SU-DHL-6 (cell line): Measurements from ENCODE around the gene ZNF107.

Source experiments
- CTCF ChIP-seq: fragments of 200-600 bp; sonication (generic); IDR thresholded peaks from one replicate; pipeline ENCODE4 v1.5.1; 2017; ENCODE audit warnings: antibody characterized with exemption, mild to moderate bottlenecking, low read length, moderate library complexity; ENCODE audit not compliant: insufficient read depth, poor library complexity, severe bottlenecking
- EZH2phosphoT487 ChIP-seq: fragments of 200-600 bp; sonication (generic), shearing (Covaris generic); conservative IDR thresholded peaks from 2 replicates; pipeline ENCODE4 v1.6.1; 2018; ENCODE audit warnings: mild to moderate bottlenecking, antibody characterized with exemption, low read length, moderate library complexity, mixed read lengths

- TF ChIP-seq EZH2phosphoT487 (no peak), CTCF (no peak)
Measured at GRCh38 chr7:64665980-64666662, at the start of gene ZNF107.
